HUES48 (cell line): ENCODE measurements around the gene TAB2.
A peak's percentile ranks its signal among the peaks of the same experiment; 100 is the strongest.
"Not testable (repeated sequence)": the region's sequence is repeated elsewhere in the genome, so short reads cannot be mapped to it uniquely, and the experiment has no call there.

Experiments
- H3K27ac ChIP-seq: one replicate; pipeline ENCODE4 v1.7.0; 2013; ENCODE audit warnings: low read depth, low read length, inconsistent platforms
- H3K27me3 ChIP-seq: 2 replicates; pipeline ENCODE4 v1.6.1; 2013; ENCODE audit warnings: mild to moderate bottlenecking, low read length; ENCODE audit not compliant: control insufficient read depth, insufficient read depth
- H3K36me3 ChIP-seq: 2 replicates; pipeline ENCODE4 v1.6.1; 2013; ENCODE audit warnings: low read length; ENCODE audit not compliant: control insufficient read depth, insufficient read depth
- H3K4me1 ChIP-seq: 2 replicates; pipeline ENCODE4 v1.6.1; 2013; ENCODE audit warnings: mild to moderate bottlenecking, low read length; ENCODE audit not compliant: control insufficient read depth, insufficient read depth
- H3K4me3 ChIP-seq: 2 replicates; pipeline ENCODE4 v1.5.1; 2013; ENCODE audit warnings: mild to moderate bottlenecking, low read depth, low read length
- H3K9ac ChIP-seq: 2 replicates; pipeline ENCODE4 v1.6.1; 2013; ENCODE audit warnings: mild to moderate bottlenecking, low read depth, low read length, moderate library complexity
- H3K9me3 ChIP-seq: 2 replicates; pipeline ENCODE4 v1.6.1; 2013; ENCODE audit warnings: low read length; ENCODE audit not compliant: control insufficient read depth, insufficient read depth

TAB2 gene

GRCh38 chr6:149311766-149312165 lies 5.7 kb upstream of the TAB2 start:
- Histone ChIP-seq H3K4me3 (no peak overlapping the region), H3K27ac (no peak overlapping the region), H3K4me1 (peaks cover 18% of the 10 kb centered on the region), H3K27me3 (no peaks in the 10 kb centered on the region), H3K9ac (no peak overlapping the region), H3K9me3 (no peaks in the 10 kb centered on the region), H3K36me3 (no peaks in the 10 kb centered on the region)

DNA sequence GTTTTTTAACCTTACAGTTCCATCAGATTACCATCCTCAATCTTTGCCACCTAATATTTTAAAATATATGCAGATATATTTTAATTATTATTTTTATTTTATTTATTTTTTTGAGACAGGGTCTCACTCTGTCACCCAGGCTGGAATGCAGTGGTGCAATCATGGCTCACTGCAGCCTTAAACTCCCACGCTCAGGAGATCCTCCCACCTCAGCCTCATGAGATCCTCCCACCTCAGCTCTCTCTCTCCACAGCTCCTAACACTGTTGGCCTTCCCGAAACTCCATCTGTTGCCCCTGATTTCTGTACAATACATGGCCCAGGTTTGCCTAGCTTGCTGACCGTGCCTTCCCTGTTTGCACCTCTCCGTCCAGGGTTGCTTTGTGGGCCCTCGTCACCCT lies 4.4 kb upstream of the TAB2 start:
- Histone ChIP-seq H3K27me3 (no peaks in the 10 kb centered on the region), H3K27ac (no peak overlapping the region), H3K36me3 (no peaks in the 10 kb centered on the region), H3K9ac (no peak overlapping the region), H3K9me3 (no peaks in the 10 kb centered on the region), H3K4me3 (no peak overlapping the region), H3K4me1 (peaks cover 13% of the 10 kb centered on the region)

- no peaks in the 10 kb centered on the region for H3K9me3 ChIP-seq
- H3K27me3 ChIP-seq: no peaks in the 10 kb centered on the region
- H3K36me3 ChIP-seq: no peaks in the 10 kb centered on the region
- H3K9ac ChIP-seq: no peak overlapping the region
- H3K27ac ChIP-seq: no peak overlapping the region
- peaks cover 14% of the 10 kb centered on the region for H3K4me1 ChIP-seq
- no peak overlapping the region for H3K4me3 ChIP-seq
Observed at GRCh38 chr6:149313861-149314260, 3.7 kb upstream of the TAB2 start.

- Histone ChIP-seq H3K36me3 (no peaks in the 10 kb centered on the region), H3K4me1 (peaks cover 19% of the 10 kb centered on the region), H3K9me3 (no peaks in the 10 kb centered on the region), H3K27ac (no peak overlapping the region), H3K27me3 (no peaks in the 10 kb centered on the region), H3K9ac (no peak overlapping the region), H3K4me3 (no peak overlapping the region)
Observed at GRCh38 chr6:149314325-149314905, 3.1 kb upstream of the TAB2 start.

- peaks cover 30% of the 10 kb centered on the region for H3K4me1 ChIP-seq
- no peaks in the 10 kb centered on the region for H3K9me3 ChIP-seq
- peak overlapping the region; percentile 95 for H3K4me3 ChIP-seq
- no peaks in the 10 kb centered on the region for H3K27me3 ChIP-seq
- H3K27ac ChIP-seq: peak overlapping the region; percentile 99
- H3K36me3 ChIP-seq: no peaks in the 10 kb centered on the region
- peak overlapping the region; percentile 91 for H3K9ac ChIP-seq
Observed at GRCh38 chr6:149316108-149316727, 1.3 kb upstream of the TAB2 start.

DNA sequence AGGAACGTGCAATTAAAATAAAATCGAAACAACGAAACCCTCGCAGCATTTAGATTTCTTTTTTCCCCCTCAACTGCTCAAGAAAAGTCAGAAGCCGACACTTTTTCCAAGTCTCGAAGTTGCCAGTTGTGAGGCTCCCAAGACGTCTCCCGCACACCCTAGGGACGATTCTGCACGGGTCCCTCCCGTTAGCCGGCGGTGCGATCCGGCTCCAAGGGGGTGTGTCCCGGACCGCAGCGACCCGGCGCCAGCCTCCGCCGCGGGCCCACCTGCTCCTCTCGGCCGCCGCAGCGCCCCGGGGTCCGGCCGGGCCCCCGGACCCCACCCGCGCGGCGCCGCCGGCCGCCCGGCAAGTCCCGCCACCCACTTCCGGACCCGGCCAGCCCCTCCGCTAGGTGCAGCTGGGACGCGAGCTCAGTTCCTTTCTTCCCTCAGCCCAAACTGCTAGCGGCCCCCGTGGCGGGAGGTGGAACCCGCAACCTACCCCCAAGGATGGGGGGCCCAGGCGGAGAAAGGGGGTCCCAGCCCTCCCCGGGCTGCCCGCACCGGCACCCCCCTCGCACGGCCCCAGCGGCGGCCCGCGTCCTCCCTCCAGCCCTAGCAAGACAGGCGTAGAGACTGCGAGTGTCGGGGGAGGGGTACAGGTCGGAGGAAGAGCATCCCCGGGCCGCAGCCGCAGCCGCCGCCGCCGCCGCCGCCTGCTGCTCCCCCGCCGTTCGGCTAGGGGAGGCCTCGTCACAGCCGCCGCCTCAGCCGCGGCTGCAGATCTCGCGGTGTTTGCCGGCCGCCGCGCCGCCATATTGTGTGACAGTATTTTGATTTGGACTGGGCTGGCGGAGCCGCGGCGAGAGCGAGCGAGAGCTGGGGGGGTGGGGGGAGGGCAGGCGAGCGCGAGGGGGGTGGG lies 520 bp upstream of the TAB2 start:
- H3K4me1 ChIP-seq: peaks cover 31% of the 10 kb centered on the region
- no peaks in the 10 kb centered on the region for H3K27me3 ChIP-seq
- peak overlapping the region; percentile 91 for H3K9ac ChIP-seq
- H3K27ac ChIP-seq: peak overlapping the region; percentile 99
- no peaks in the 10 kb centered on the region for H3K9me3 ChIP-seq
- no peaks in the 10 kb centered on the region for H3K36me3 ChIP-seq
- peak overlapping the region; percentile 95 for H3K4me3 ChIP-seq

- Histone ChIP-seq H3K9ac (peak overlapping the region; percentile 19; the same call in 1 of the 2 replicates), H3K27ac (peak overlapping the region; percentile 99), H3K4me1 (peaks cover 48% of the 10 kb centered on the region), H3K4me3 (peak overlapping the region; percentile 72), H3K27me3 (no peaks in the 10 kb centered on the region), H3K36me3 (no peaks in the 10 kb centered on the region), H3K9me3 (no peaks in the 10 kb centered on the region)
Observed at GRCh38 chr6:149318581-149319286, 1.2 kb downstream of the TAB2 start.

DNA sequence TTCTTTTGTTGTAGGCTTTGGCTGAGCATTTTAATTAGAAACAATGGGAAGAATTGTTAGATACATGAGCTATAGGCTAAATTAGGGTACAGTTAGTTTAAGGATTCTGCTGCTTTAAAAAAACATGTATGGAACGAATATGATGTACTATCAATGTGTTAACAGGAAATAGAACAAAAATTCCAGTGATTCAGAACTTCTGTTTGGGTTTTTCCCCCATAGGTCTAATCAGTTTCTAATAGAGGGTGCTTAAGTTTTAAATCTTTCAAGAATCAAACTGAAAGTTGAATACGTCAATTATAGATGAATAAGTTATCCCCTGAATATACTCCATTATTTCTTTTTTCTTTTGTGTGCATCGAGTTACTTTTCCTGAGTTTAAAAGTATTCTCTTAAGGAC lies 1.9 kb downstream of the TAB2 start:
- Histone ChIP-seq H3K9me3 (no peaks in the 10 kb centered on the region), H3K9ac (no peak overlapping the region), H3K36me3 (no peaks in the 10 kb centered on the region), H3K27ac (peak overlapping the region; percentile 99), H3K4me1 (peaks cover 53% of the 10 kb centered on the region), H3K4me3 (peak overlapping the region; percentile 72), H3K27me3 (no peaks in the 10 kb centered on the region)

DNA sequence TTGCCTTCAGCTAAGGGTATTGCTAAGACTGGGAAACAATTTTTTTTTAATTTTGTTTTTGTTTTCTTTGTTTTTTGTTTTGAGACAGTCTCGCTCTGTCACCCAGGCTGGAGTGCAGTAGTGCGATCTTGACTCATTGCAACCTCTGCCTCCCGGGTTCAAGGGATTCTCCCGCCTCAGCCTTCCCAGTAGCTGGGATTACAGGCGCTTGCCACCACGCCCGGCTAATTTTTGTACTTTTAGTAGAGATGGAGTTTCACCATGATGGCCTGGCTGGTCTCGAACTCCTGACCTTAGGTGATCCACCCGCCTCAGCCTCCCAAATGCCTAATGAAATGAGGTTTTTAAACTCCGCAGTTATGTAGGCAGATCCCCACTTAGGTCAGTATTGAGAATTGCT lies 2.5 kb downstream of the TAB2 start:
- H3K27ac ChIP-seq: not testable (repeated sequence)

GRCh38 chr6:149320796-149321195 lies 3.3 kb downstream of the TAB2 start:
- Histone ChIP-seq H3K27ac (no peak overlapping the region), H3K27me3 (no peaks in the 10 kb centered on the region), H3K4me1 (peaks cover 54% of the 10 kb centered on the region), H3K9ac (no peak overlapping the region), H3K4me3 (no peak overlapping the region), H3K36me3 (no peaks in the 10 kb centered on the region), H3K9me3 (no peaks in the 10 kb centered on the region)

More for the DNA sequence above, 2.5 kb downstream of the TAB2 start:
- H3K4me1 ChIP-seq: peaks cover 55% of the 10 kb centered on the region
- H3K9me3 ChIP-seq, H3K4me3 ChIP-seq, H3K9ac ChIP-seq, H3K27me3 ChIP-seq, H3K36me3 ChIP-seq: not testable (repeated sequence)
